Measurements from ENCODE around the gene SGK1.
"Not testable (repeated sequence)": the region's sequence is repeated elsewhere in the genome, so short reads cannot be mapped to it uniquely, and the experiment has no call there.

SGK1 gene

GRCh38 chr6:134182528-134182927 lies 135.4 kb downstream of the SGK1 start:
- no peak for DNase-seq

- DNase-seq = not testable (repeated sequence)
These were observed 136.2 kb downstream of the SGK1 start for GRCh38 chr6:134181726-134182125.

GRCh38 chr6:134181251-134181650 lies 136.7 kb downstream of the SGK1 start:
- DNase-seq = not testable (repeated sequence)

- not testable (repeated sequence) for DNase-seq
These were observed 137.4 kb downstream of the SGK1 start for GRCh38 chr6:134180540-134180939.

- peak; percentile 82 for DNase-seq
These were observed 139.5 kb downstream of the SGK1 start for GRCh38 chr6:134178161-134179044.

GRCh38 chr6:134177753-134178160 lies 140.2 kb downstream of the SGK1 start:
- DNase-seq = no peak

GRCh38 chr6:134177236-134177635 lies 140.7 kb downstream of the SGK1 start:
- no peak for DNase-seq

- DNase-seq = no peak
These were observed 141.5 kb downstream of the SGK1 start for GRCh38 chr6:134176264-134176975.

- peak; percentile 36 for DNase-seq
These were observed 142.2 kb downstream of the SGK1 start for GRCh38 chr6:134175532-134176263.

GRCh38 chr6:134174672-134175531 lies 143.0 kb downstream of the SGK1 start:
- peak; percentile 93 for DNase-seq

GRCh38 chr6:134173936-134174671 lies 143.8 kb downstream of the SGK1 start:
- peak; percentile 91 for DNase-seq

- DNase-seq = no peak
These were observed 144.6 kb downstream of the SGK1 start for GRCh38 chr6:134173366-134173725.

- no peak for DNase-seq
These were observed 145.1 kb downstream of the SGK1 start for GRCh38 chr6:134172706-134173365.

GRCh38 chr6:134172020-134172705 lies 145.7 kb downstream of the SGK1 start:
- no peak for DNase-seq

- DNase-seq = no peak
These were observed 146.4 kb downstream of the SGK1 start for GRCh38 chr6:134171517-134171916.

GRCh38 chr6:134170844-134171243 lies 147.1 kb downstream of the SGK1 start:
- no peak for DNase-seq

GRCh38 chr6:134169871-134170486 lies 147.9 kb downstream of the SGK1 start:
- no peak for DNase-seq

GRCh38 chr6:134168590-134169208 lies 149.2 kb downstream of the SGK1 start:
- DNase-seq = no peak

- no peak for DNase-seq
These were observed 151.2 kb downstream of the SGK1 start for GRCh38 chr6:134166511-134167261.
